AG09309 (cell line): Measurements from ENCODE around the gene NUP160.
A peak's percentile ranks its signal among the peaks of the same experiment; 100 is the strongest.
"Not testable (repeated sequence)": the region's sequence is repeated elsewhere in the genome, so short reads cannot be mapped to it uniquely, and the experiment has no call there.

Experiments
- DNase-seq: peaks from one replicate; pipeline ENCODE4 v3.0.0-alpha.2; 2010; ENCODE audit warnings: low read depth
- H3K4me3 ChIP-seq: 2 replicates; pipeline ENCODE4 v1.5.1; 2011; ENCODE audit warnings: mild to moderate bottlenecking, low read depth, low read length, moderate library complexity; ENCODE audit not compliant: control insufficient read depth
- CTCF ChIP-seq: IDR thresholded peaks from 2 replicates; pipeline ENCODE4 v1.5.1; 2011; ENCODE audit warnings: mild to moderate bottlenecking, low read depth, low read length, inconsistent platforms; ENCODE audit not compliant: insufficient read depth, control insufficient read depth; ENCODE audit errors: missing control alignments

NUP160 gene

GRCh38 chr11:47800759-47801158 lies 47.4 kb downstream of the NUP160 start:
- DNase-seq = no peak
- no peak overlapping the region for H3K4me3 ChIP-seq
- TF ChIP-seq CTCF = no peak

- H3K4me3 ChIP-seq = no peak overlapping the region
- no peak for TF ChIP-seq CTCF
- peak; percentile 29 for DNase-seq
These were observed 50.5 kb downstream of the NUP160 start for GRCh38 chr11:47797633-47798032.

- DNase-seq = no peak
- no peak overlapping the region for H3K4me3 ChIP-seq
- no peak for TF ChIP-seq CTCF
These were observed 56.2 kb downstream of the NUP160 start for GRCh38 chr11:47791774-47792430.

GRCh38 chr11:47790017-47790416 lies 58.1 kb downstream of the NUP160 start:
- not testable (repeated sequence) for DNase-seq, H3K4me3 ChIP-seq

GRCh38 chr11:47788181-47788580 lies 60.0 kb downstream of the NUP160 start:
- no peak overlapping the region for H3K4me3 ChIP-seq
- no peak for TF ChIP-seq CTCF
- no peak for DNase-seq

- no peak for TF ChIP-seq CTCF
- DNase-seq = no peak
- H3K4me3 ChIP-seq = no peak overlapping the region
These were observed 61.8 kb downstream of the NUP160 start for GRCh38 chr11:47786373-47786772.

- no peak overlapping the region for H3K4me3 ChIP-seq
- no peak for TF ChIP-seq CTCF
- no peak for DNase-seq
These were observed 63.3 kb downstream of the NUP160 start for GRCh38 chr11:47784785-47785381.
